GM18909 (cell line): ENCODE data around the gene AURKAIP1.
"Not testable (repeated sequence)": the region's sequence is repeated elsewhere in the genome, so short reads cannot be mapped to it uniquely, and the experiment has no call there.

Source experiments
- ATAC-seq: cut with Tn5 transposase; IDR thresholded peaks from one replicate; pipeline ENCODE4 v1.9.1; 2021; ENCODE audit warnings: mild to moderate bottlenecking; ENCODE audit not compliant: unreplicated experiment, poor library complexity

Gene AURKAIP1

DNA sequence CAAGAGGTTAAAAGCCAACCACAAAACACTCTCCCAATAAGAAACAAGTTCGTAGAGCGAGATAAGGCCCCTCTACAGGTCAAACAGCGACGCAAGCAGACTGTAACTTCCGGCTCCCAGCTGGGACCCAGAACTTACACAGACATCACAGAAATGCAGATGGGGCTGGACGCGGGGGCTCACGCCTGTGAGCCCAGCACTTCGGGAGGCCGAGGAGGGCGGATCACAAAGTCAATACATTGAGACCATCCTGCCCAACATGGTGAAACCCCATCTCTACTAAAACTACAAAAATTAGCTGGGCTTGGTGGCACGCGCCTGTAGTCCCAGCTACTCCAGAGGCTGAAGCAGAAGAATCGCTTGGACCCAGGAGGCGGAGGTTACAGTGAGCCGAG, 13.1 kb upstream of the AURKAIP1 start:
- no peak for ATAC-seq

GRCh38 chr1:1387098-1388077, 12.4 kb upstream of the AURKAIP1 start:
- ATAC-seq: no peak

DNA sequence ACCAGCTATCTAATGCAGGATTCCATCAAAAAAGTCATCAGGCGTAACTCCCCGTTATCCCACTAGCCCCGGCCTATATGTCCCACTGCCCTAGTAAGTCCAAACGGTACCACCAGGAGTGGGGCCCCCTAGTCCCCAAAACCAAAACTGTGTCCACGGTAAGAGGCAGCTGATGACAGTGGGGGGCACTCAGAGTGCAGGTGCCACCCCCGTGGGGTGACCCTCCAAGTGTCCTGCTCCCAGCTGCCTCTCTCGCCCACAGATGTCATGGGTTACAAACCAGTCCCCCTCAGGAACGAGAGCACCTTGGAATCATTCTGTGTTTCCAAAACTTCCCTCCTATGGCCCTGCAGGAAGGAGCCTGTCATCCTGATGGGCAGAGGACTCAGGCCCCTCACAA, 10.9 kb upstream of the AURKAIP1 start:
- ATAC-seq: no peak

DNA sequence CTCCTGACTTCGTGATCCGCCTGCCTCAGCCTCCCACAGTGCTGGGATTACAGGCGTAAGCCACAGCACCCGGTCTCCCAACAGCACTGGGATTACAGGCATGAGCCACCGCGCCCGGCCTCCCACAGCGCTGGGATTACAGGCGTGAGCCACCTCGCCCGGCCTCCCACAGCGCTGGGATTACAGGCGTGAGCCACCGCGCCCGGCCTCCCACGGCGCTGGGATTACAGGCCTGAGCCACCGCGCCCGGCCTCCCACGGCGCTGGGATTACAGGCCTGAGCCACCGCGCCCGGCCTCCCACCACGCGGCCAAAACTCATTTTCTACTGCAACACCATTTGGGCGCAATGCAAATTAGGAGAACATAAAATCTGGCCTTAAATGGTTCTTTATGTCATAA, 10.3 kb upstream of the AURKAIP1 start:
- ATAC-seq: not testable (repeated sequence)

GRCh38 chr1:1381294-1381693, 6.3 kb upstream of the AURKAIP1 start:
- ATAC-seq: no peak

GRCh38 chr1:1380860-1381259, 5.9 kb upstream of the AURKAIP1 start:
- no peak for ATAC-seq

DNA sequence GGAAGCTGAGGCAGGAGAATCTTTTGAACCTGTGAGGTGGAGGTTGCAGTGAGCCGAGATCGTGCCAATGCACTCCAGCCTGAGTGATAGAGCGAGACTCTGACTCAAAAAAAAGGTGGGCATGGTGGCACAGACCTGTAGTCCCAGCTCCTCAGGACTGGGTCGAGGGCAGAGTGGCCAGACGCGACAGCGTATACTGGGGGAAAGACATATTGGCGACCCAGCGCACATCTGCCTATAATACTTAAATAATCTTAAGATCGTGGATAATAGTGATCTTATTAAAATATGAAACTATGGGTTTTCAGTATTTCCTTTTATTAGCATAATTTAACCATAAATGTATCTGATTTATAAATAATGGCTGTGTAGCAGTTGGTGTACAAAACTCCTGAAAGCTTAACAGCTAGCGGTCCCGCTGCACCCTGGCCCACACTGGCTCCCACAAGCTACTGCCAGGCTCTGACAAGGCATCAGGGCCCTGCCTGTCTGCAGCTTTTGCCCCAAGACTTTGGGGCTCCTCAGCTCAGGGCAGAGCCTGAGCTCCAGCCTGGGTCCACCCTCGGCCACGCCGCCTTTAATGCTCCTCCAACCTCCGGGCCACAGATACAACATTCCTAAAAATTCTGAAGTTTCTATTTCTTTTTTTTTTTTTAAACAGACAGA, 2.7 kb upstream of the AURKAIP1 start:
- ATAC-seq: no peak

DNA sequence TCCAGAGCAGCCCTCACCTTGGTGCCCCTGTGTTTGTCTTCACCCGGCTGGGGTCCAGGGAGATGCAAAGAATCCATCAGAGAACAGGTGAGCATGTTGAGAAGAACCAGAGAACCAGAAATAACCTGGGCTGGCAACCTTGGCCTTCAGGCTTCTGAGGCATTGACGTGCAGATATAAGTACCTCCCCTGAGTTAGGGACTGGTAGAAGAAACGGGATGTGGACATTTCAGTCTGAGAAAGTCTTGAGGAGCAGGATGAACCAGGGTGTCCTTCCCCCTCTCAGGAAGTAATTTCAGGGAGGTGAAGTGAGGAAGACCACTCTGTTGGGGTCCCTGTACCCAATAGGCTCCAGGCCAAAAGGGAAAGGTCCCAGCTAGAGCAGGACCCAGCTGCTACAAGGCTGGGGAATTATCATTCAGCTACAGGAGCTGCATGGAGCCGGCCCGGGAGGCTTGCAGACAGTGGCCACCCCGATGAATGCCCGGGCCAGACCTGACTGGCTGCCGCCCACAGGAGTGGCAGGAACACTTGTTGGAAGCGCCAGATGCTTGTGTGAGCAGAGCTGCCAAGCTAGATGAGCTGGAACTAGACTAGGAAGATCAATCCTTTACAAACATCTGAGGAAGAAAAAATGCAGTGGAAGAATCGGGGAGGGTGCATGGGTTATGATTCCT, 1.7 kb upstream of the AURKAIP1 start:
- no peak for ATAC-seq

DNA sequence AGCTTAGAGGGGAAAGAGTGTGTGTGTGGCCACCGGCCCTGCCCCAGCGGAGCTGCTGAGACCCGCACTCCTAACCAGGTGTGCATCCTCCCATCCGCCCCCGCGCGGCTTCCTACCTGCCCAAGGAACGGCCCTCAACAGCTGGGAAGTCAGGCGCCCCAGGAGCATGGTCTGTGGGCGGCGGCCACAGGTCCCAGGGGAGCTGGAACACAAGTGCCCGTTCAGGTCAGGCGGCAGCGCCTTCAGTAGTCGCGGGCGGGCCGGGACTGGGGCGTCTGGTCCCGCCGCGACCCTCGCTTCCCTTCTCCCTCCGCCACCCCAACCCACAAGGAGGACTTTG, 448 bp downstream of the AURKAIP1 start:
- peak; percentile 10 for ATAC-seq

DNA sequence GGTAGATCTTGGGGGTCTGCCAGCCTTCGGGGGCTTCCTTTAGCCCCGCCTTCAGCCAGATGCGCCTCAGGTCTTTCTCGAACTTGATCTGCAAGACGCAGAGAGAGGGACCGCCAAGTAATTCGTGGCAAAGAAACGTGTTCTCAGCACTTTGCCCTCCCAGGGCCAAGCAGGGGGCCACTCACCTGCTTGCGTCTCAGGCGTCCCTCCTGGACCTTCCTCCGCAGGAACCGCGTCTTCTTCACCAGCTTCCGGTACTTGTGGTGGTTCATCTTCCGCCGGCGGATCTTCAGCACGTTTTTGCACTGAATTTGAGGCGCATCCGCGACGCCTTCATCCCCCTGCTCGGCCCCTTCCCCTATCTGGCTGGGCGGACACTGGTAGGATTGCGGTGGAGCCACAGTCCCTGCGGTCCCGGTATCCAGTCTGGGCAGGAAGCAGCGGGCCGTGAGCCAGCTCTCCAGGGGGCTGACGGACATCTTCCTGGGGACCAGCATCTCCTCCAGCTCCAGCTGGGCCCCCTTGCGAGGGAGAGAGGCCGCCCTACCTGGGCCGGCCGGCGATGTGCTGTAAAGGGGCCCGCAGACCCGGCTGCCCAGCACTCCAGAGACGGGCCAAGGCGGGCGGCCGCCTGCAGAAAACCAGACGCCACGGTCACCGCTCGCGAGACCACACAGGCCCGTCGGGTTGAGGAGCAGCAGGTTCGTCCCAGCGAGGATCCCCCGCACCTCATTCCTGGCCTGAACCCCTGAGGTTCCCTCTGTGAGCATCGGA, 1.0 kb downstream of the AURKAIP1 start:
- no peak for ATAC-seq

GRCh38 chr1:1373051-1373814, 1.8 kb downstream of the AURKAIP1 start:
- no peak for ATAC-seq

- ATAC-seq: no peak
Measured at GRCh38 chr1:1371746-1372711, 3.0 kb downstream of the AURKAIP1 start.

DNA sequence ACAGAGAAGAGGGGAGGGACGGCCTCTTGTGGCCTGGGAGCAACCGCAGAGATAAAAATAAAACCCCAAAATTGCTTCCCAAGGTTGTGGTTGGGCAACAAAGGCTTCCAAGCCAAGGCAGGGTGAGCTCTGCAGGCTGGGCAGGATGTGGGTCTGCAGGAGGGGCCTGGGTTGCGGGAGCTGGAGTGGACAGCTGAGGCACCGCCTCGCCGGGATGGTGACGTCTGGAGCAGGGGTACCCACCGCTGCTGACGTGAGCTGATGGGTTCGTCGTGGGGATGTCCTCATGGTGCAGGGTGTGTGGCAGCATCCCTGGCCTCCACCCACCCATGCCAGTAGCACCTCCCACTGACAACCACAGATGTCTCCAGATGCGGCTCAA, 3.7 kb downstream of the AURKAIP1 start:
- ATAC-seq: no peak

DNA sequence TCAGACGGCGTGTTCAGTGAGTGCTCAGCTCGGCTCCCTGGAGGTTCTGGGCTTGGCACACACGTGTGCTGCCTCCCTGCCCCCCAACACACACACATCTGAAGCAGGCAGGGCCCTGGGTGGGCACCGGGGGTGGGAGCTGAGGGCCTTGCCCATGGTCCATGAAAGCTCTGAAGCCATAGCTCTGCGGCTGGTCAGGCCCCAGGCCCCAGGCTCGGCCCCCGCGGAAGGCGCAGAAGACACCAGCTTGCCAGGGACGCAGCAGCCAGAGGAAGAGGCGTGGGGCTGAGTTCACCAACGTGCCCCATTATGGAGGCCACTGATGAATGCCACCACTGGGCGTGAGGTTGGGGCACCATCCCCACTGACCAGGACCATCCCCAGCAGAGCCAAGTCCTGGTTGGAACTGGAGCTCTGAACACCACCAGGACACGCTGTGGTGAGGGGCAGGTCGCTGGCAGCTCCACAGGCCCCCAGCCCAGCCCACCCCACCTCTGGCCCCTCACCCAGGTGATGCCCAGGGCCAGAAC, 4.2 kb downstream of the AURKAIP1 start:
- ATAC-seq: no peak

- ATAC-seq: not testable (repeated sequence)
Measured at GRCh38 chr1:1370094-1370493, 4.9 kb downstream of the AURKAIP1 start.

GRCh38 chr1:1367315-1367714, 7.7 kb downstream of the AURKAIP1 start:
- ATAC-seq: no peak

DNA sequence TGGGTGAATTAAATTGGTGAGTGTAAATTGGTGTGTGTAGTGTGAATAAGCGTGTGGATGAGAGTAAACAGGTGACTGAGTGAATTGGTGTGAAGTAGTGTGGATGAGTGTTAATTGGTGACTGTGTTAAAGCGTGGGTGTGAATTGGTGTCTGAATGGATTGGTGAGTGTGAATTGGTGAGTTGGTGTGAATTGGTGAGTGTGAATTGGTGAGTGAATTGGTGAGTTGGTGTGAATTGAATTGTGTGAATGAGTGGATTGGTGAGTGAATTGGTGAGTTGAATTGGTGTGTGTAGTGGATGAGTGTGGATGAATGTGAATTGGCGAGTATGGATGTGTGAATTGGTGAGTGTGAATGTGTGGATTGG, 8.3 kb downstream of the AURKAIP1 start:
- ATAC-seq: no peak

GRCh38 chr1:1365875-1366698, 8.9 kb downstream of the AURKAIP1 start:
- no peak for ATAC-seq
